H9 (cell line): ENCODE results near the gene KATNB1. TPM values are rescaled to one million over a fixed set of nuclear protein-coding genes. Genes with fewer than 3 reads are reported as not detected.

Experiments used
- DNase-seq: peaks from one replicate; pipeline ENCODE4 v3.0.0-alpha.2; 2017
- H2AFZ ChIP-seq: one replicate; pipeline ENCODE4 v1.6.1; 2013; ENCODE audit warnings: mild to moderate bottlenecking, low read length, control low read depth, moderate library complexity
- H2AK5ac ChIP-seq: 2 replicates; pipeline ENCODE4 v1.6.1; 2013; ENCODE audit warnings: low read length, control low read depth, mixed read lengths; ENCODE audit not compliant: insufficient read length
- H2BK120ac ChIP-seq: one replicate; pipeline ENCODE4 v1.6.1; 2013; ENCODE audit warnings: low read depth, mild to moderate bottlenecking, low read length, control low read depth, inconsistent platforms; ENCODE audit not compliant: poor library complexity, severe bottlenecking
- H2BK12ac ChIP-seq: 2 replicates; pipeline ENCODE4 v1.6.1; 2013; ENCODE audit warnings: low read length, control low read depth, mixed read lengths, low read depth; ENCODE audit not compliant: insufficient read length
- H2BK15ac ChIP-seq: 2 replicates; pipeline ENCODE4 v1.6.1; 2013; ENCODE audit warnings: low read depth, low read length, control low read depth
- H2BK20ac ChIP-seq: one replicate; pipeline ENCODE4 v1.6.1; 2013; ENCODE audit warnings: low read depth, mild to moderate bottlenecking, low read length, control low read depth, inconsistent platforms; ENCODE audit not compliant: poor library complexity, severe bottlenecking
- H2BK5ac ChIP-seq: 2 replicates; pipeline ENCODE4 v1.6.1; 2013; ENCODE audit warnings: low read length, control low read depth, mixed read lengths; ENCODE audit not compliant: insufficient read length
- H3K14ac ChIP-seq: 2 replicates; pipeline ENCODE4 v1.6.1; 2013; ENCODE audit warnings: low read length, control low read depth; ENCODE audit not compliant: insufficient read depth
- H3K18ac ChIP-seq: 2 replicates; pipeline ENCODE4 v1.6.1; 2013; ENCODE audit warnings: low read depth, mild to moderate bottlenecking, mixed read lengths, low read length, control low read depth; ENCODE audit not compliant: insufficient read length
- H3K23ac ChIP-seq: 2 replicates; pipeline ENCODE4 v1.6.1; 2013; ENCODE audit warnings: low read length, control low read depth, mixed read lengths, low read depth; ENCODE audit not compliant: insufficient read length
- H3K23me2 ChIP-seq: 2 replicates; pipeline ENCODE4 v1.6.1; 2013; ENCODE audit warnings: low read depth, mild to moderate bottlenecking, mixed read lengths, low read length, control low read depth; ENCODE audit not compliant: insufficient read length, poor library complexity, severe bottlenecking
- H3K27ac ChIP-seq: 2 replicates; pipeline ENCODE4 v1.5.1; 2013; ENCODE audit warnings: low read length, control low read depth, mixed read lengths, low read depth; ENCODE audit not compliant: insufficient read length
- H3K27me3 ChIP-seq: 2 replicates; pipeline ENCODE4 v1.6.1; 2013; ENCODE audit warnings: low read length, control low read depth, inconsistent platforms; ENCODE audit not compliant: insufficient read depth
- H3K4ac ChIP-seq: 2 replicates; pipeline ENCODE4 v1.6.1; 2013; ENCODE audit warnings: low read depth, mild to moderate bottlenecking, control low read depth, inconsistent platforms, low read length, moderate library complexity
- H3K4me1 ChIP-seq: 2 replicates; pipeline ENCODE4 v1.6.1; 2013; ENCODE audit warnings: low read length, control low read depth, inconsistent platforms; ENCODE audit not compliant: insufficient read depth
- H3K4me2 ChIP-seq: 2 replicates; pipeline ENCODE4 v1.6.1; 2013; ENCODE audit warnings: low read length, control low read depth, mixed read lengths; ENCODE audit not compliant: insufficient read length, insufficient read depth
- H3K56ac ChIP-seq: 2 replicates; pipeline ENCODE4 v1.6.1; 2013; ENCODE audit warnings: low read depth, mild to moderate bottlenecking, mixed read lengths, low read length, control low read depth; ENCODE audit not compliant: insufficient read length
- H3K79me1 ChIP-seq: 2 replicates; pipeline ENCODE4 v1.6.1; 2013; ENCODE audit warnings: low read depth, mild to moderate bottlenecking, moderate library complexity, low read length, control low read depth, inconsistent platforms; ENCODE audit not compliant: insufficient read depth, poor library complexity, severe bottlenecking
- H3K79me2 ChIP-seq: 2 replicates; pipeline ENCODE4 v1.6.1; 2013; ENCODE audit warnings: low read length, control low read depth, inconsistent platforms; ENCODE audit not compliant: insufficient read depth
- H3K9ac ChIP-seq: 2 replicates; pipeline ENCODE4 v1.6.1; 2013; ENCODE audit warnings: low read length, control low read depth, mixed read lengths; ENCODE audit not compliant: insufficient read length; ENCODE audit errors: extremely low read depth
- H3K9me3 ChIP-seq: one replicate; pipeline ENCODE4 v1.6.1; 2013; ENCODE audit warnings: low read depth, low read length, inconsistent platforms; ENCODE audit not compliant: control insufficient read depth
- H3T11ph ChIP-seq: one replicate; pipeline ENCODE4 v1.6.1; 2013; ENCODE audit warnings: mild to moderate bottlenecking, low read length, control low read depth, inconsistent platforms
- H4K20me1 ChIP-seq: one replicate; pipeline ENCODE4 v1.6.1; 2013; ENCODE audit not compliant: control insufficient read depth, insufficient read length, insufficient read depth
- H4K5ac ChIP-seq: 2 replicates; pipeline ENCODE4 v1.6.1; 2013; ENCODE audit warnings: low read depth, mild to moderate bottlenecking, mixed read lengths, low read length, control low read depth; ENCODE audit not compliant: insufficient read length
- H4K8ac ChIP-seq: replicated peaks from 2 replicates; pipeline ENCODE4 v1.6.1; 2013; ENCODE audit warnings: low read length, control low read depth, mixed read lengths, low read depth; ENCODE audit not compliant: insufficient read length
- H4K91ac ChIP-seq: 2 replicates; pipeline ENCODE4 v1.6.1; 2013; ENCODE audit warnings: low read depth, mild to moderate bottlenecking, moderate library complexity, mixed read lengths, low read length, control low read depth; ENCODE audit not compliant: insufficient read length
- H3K27ac Mint-ChIP-seq, 3 experiments: 2 replicates in 2 of 3; 3 replicates in 1 of 3; pipeline ENCODE4 v1.8.0; 2020 to 2021; ENCODE audit warnings: mixed read lengths in 3 of 3, mild to moderate bottlenecking in 1 of 3, moderate library complexity in 1 of 3
- H3K27me3 Mint-ChIP-seq: 2 replicates; pipeline ENCODE4 v1.8.0; 2021; ENCODE audit warnings: low read depth, mild to moderate bottlenecking, moderate library complexity, mixed read lengths
- H3K36me3 Mint-ChIP-seq, 3 experiments: 2 replicates in 2 of 3; 3 replicates in 1 of 3; pipeline ENCODE4 v1.8.0; 2020 to 2021; ENCODE audit warnings: low read depth in 3 of 3, mixed read lengths in 3 of 3; ENCODE audit not compliant: insufficient read depth in 1 of 3
- H3K4me1 Mint-ChIP-seq, 2 experiments: 2 replicates each; pipeline ENCODE4 v1.8.0; 2020; ENCODE audit warnings: mixed read lengths in 2 of 2
- H3K4me3 Mint-ChIP-seq, 2 experiments: 2 replicates in 1 of 2; 3 replicates in 1 of 2; pipeline ENCODE4 v1.8.0; 2020 to 2021; ENCODE audit warnings: mild to moderate bottlenecking in 2 of 2, mixed read lengths in 2 of 2, moderate library complexity in 1 of 2
- H3K9me3 Mint-ChIP-seq, 2 experiments: 2 replicates in 1 of 2; 3 replicates in 1 of 2; pipeline ENCODE4 v1.8.0; 2020; ENCODE audit warnings: mild to moderate bottlenecking in 2 of 2, mixed read lengths in 2 of 2, moderate library complexity in 1 of 2
- CTCF ChIP-seq: fragments of 200-600 bp; sonication (generic); conservative IDR thresholded peaks from 3 replicates; pipeline ENCODE4 v1.8.0; 2021; ENCODE audit warnings: antibody characterized with exemption, mild to moderate bottlenecking
- WGBS: extraction: QIAGEN DNeasy Blood & Tissue Kit; methylation state at CpG from one replicate; pipeline ENCODE4 v1.1.7; 2013; ENCODE audit warnings: missing lambda C conversion rate, low lambda C conversion rate, mixed read lengths; ENCODE audit not compliant: insufficient read length; ENCODE audit errors: extremely low coverage; 5-methylcytosine and 5-hydroxymethylcytosine counted together
- total RNA-seq: library from RNA; stranded (reverse); gene quantifications from 2 replicates; pipeline ENCODE4 v1.2.1, GENCODE V29; 2021

Gene KATNB1
- total RNA-seq, 1 experiment from 2014 or later, result 29.9 TPM

GRCh38 chr16:57725976-57726375 is 9.6 kb upstream of the KATNB1 start:
- H3K4ac ChIP-seq, result no peak overlapping the region
- H2BK12ac ChIP-seq, result no peak overlapping the region
- no peak overlapping the region for H4K91ac ChIP-seq
- H3K18ac ChIP-seq, result no peak overlapping the region
- H2BK5ac ChIP-seq, result no peak overlapping the region
- DNase-seq, result no peak
- no peak overlapping the region for H2BK20ac ChIP-seq
- H3K36me3 Mint-ChIP-seq, result no peaks in the 10 kb centered on the region
- H3K27ac Mint-ChIP-seq, result no peak overlapping the region
- H4K5ac ChIP-seq, result no peak overlapping the region
- TF ChIP-seq CTCF, result no peak
- no peak overlapping the region for H3K56ac ChIP-seq
- no peak overlapping the region for H3K4me2 ChIP-seq
- peaks cover 0 to 3% of the 10 kb centered on the region in 2 experiments; a peak in 3 of 5 replicates for H3K9me3 Mint-ChIP-seq
- H4K20me1 ChIP-seq, result no peaks in the 10 kb centered on the region
- no peaks in the 10 kb centered on the region for H3K27me3 ChIP-seq
- H4K8ac ChIP-seq, result no peak overlapping the region
- no peaks in the 10 kb centered on the region for H3K4me1 ChIP-seq
- WGBS, result no CpG with 5 or more reads among the region's 30 CpGs
- H3K79me2 ChIP-seq, result no peaks in the 10 kb centered on the region
- no peak overlapping the region for H2BK120ac ChIP-seq
- H3T11ph ChIP-seq, result no peak overlapping the region
- no peaks in the 10 kb centered on the region for H3K9me3 ChIP-seq
- H3K14ac ChIP-seq, result no peak overlapping the region; the same call in 1 of the 2 replicates
- no peaks in the 10 kb centered on the region for H3K23me2 ChIP-seq
- no peak overlapping the region for H2BK15ac ChIP-seq
- no peaks in the 10 kb centered on the region for H3K79me1 ChIP-seq
- H3K23ac ChIP-seq, result no peak overlapping the region
- H3K9ac ChIP-seq, result no peak overlapping the region
- no peaks in the 10 kb centered on the region; the same call in 1 of the 2 replicates for H3K27me3 Mint-ChIP-seq
- H2AK5ac ChIP-seq, result no peak overlapping the region
- no peak overlapping the region for H3K27ac ChIP-seq
- no peak overlapping the region for H2AFZ ChIP-seq
- no peak overlapping the region for H3K4me3 Mint-ChIP-seq
- 0 out of 4 replicates have a peak, but pooled peaks cover 0 to 3% of the 10 kb centered on the region in 2 experiments for H3K4me1 Mint-ChIP-seq
